Mesodermal cell (in vitro differentiated cells): ENCODE data around the gene PPP3CA.

ENCODE experiments used
- H3K27ac ChIP-seq: 2 replicates; pipeline ENCODE4 v1.7.0; 2013; ENCODE audit warnings: mild to moderate bottlenecking, low read depth, low read length, moderate library complexity; ENCODE audit not compliant: severe bottlenecking
- H3K36me3 ChIP-seq: 2 replicates; pipeline ENCODE4 v1.7.1; 2013; ENCODE audit warnings: mild to moderate bottlenecking, low read length, moderate library complexity; ENCODE audit not compliant: control insufficient read depth, insufficient read depth
- H3K4me1 ChIP-seq: one replicate; pipeline ENCODE4 v1.7.1; 2013; ENCODE audit warnings: mild to moderate bottlenecking, low read length; ENCODE audit not compliant: insufficient read depth, control insufficient read depth, poor library complexity, severe bottlenecking
- H3K4me3 ChIP-seq: 2 replicates; pipeline ENCODE4 v1.7.0; 2013; ENCODE audit warnings: low read length, control low read depth, mild to moderate bottlenecking; ENCODE audit not compliant: insufficient read depth, poor library complexity, severe bottlenecking; ENCODE audit errors: extremely low read depth
- H3K9me3 ChIP-seq: 2 replicates; pipeline ENCODE4 v1.7.1; 2013; ENCODE audit warnings: mild to moderate bottlenecking, low read length, moderate library complexity; ENCODE audit not compliant: control insufficient read depth
- WGBS, 2 experiments: methylation state at CpG; one replicate each; pipeline ENCODE4 v1.1.5; 2013; ENCODE audit warnings: missing lambda C conversion rate in 2 of 2; ENCODE audit not compliant: insufficient coverage in 2 of 2; 5-methylcytosine and 5-hydroxymethylcytosine counted together

Gene PPP3CA

GRCh38 chr4:101274888-101275752 is 72.2 kb downstream of the PPP3CA start:
- Histone ChIP-seq H3K9me3 (no peaks in the 10 kb centered on the region), H3K4me1 (peaks cover 3% of the 10 kb centered on the region), H3K4me3 (no peak overlapping the region), H3K36me3 (no peaks in the 10 kb centered on the region), H3K27ac (no peak overlapping the region)
- WGBS, 2 experiments = 91 to 96% methylated on average over 7 of the region's 7 CpGs

DNA sequence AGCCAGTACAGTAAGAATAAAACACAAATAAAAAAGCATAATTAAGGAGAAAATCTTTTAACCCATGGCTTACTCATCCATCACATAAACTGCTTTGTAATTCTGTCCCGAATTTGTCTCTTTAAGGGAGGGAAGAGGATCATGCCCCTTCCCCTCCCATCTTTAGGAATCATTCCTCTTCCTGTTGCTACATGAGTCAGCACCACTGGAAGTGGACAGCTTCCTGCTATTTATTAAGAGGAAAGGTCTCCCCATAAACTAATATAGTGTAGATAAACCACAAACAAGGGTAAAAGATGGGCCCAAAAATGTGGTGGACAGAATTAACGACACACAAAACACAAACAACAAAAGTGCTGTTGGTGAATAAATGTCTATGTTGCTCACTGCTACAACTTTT is 75.8 kb downstream of the PPP3CA start:
- H3K36me3 ChIP-seq = no peaks in the 10 kb centered on the region

GRCh38 chr4:101269682-101270081 is 77.6 kb downstream of the PPP3CA start:
- Histone ChIP-seq H3K27ac (no peak overlapping the region), H3K9me3 (no peaks in the 10 kb centered on the region), H3K4me1 (no peaks in the 10 kb centered on the region), H3K4me3 (no peak overlapping the region), H3K36me3 (no peaks in the 10 kb centered on the region)
- 89% methylated on average over 1 of the region's 1 CpG; no CpG with 5 or more reads in 1 of the 2 experiments for WGBS, 2 experiments

More for the DNA sequence above, 75.8 kb downstream of the PPP3CA start:
- Histone ChIP-seq H3K4me3 (no peak overlapping the region), H3K4me1 (no peaks in the 10 kb centered on the region), H3K9me3 (no peaks in the 10 kb centered on the region), H3K27ac (no peak overlapping the region)
- 33 to 100% methylated on average over 1 of the region's 2 CpGs for WGBS, 2 experiments

DNA sequence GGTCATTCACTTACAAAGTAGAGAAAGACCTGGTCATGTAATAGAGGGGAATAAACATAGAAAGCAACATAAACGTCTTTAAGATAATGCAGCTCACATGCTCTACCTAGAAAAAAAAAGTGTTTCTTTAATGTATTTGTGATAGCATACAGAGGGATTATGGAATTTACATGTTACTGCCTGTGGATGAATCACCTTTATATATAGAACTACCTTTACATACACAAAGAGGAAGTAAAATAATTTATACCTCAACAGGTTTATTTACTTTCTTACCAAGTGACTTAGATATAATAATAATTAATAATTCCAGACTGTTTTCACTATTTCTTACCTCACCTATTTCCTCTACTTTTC is 81.5 kb downstream of the PPP3CA start:
- H3K36me3 ChIP-seq = no peaks in the 10 kb centered on the region
- no peaks in the 10 kb centered on the region for H3K4me1 ChIP-seq
- WGBS, 2 experiments = no CpG with 5 or more reads among the region's 1 CpG
- H3K27ac ChIP-seq = no peak overlapping the region
- no peaks in the 10 kb centered on the region for H3K9me3 ChIP-seq
- H3K4me3 ChIP-seq = no peak overlapping the region

DNA sequence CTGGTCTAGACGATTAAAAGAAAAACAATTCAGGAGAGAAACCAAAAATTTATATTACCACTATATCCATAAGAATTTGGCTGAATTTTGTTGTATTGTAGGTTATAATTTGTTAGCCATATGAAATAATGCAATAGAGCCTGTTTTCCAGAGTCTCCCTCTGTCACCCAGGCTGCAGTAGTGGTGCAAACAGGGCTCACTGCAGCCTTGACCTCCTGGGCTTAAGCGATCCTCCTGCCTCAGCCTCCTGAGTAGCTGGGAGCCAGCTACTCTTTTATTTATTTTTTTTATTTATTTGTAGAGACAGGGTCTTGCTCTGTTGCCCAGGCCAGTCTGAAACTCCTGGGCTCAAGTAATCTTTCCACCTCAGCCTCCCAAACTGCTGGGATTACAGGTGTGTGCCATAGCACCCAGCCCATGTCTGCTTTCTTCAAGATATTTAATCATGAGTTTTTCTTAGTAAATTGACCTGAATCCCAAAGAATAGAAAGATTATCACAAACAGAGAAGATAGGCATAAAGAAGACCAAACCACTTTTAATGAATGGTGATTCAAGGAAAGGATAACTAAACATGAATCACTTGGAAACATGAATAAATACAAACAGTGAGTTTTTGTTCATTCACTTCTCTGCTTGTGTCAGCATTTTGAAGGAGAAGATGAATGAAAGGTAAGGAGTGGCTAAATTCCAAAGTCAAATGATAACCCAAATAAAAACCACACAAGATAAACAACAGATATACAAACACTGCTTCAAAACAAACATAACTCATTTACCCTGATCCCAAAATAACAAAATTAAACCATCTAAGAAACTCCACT is 82.1 kb downstream of the PPP3CA start:
- H3K4me3 ChIP-seq = no peak overlapping the region

DNA sequence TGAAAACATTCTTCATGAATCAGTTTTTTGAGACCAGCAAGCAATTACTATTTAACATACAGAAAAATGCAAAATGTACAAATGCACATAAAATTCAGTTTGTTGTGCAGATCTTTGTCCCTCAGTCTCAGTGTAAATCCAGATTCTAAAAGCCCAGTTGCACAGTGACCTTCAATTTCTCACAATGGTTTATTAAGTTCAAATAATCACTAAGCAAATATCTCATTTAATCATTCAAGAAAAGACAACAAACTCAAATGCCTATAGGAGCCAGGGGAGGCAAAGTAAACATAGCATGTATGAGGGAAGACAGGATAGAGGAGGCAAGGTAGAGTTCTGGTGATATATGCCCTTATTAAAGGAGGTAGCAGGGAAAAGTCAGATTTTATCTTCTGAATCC is 82.8 kb downstream of the PPP3CA start:
- Histone ChIP-seq H3K4me3 (no peak overlapping the region), H3K36me3 (no peaks in the 10 kb centered on the region), H3K27ac (no peak overlapping the region), H3K9me3 (no peaks in the 10 kb centered on the region), H3K4me1 (no peaks in the 10 kb centered on the region)

More for the DNA sequence above, 82.1 kb downstream of the PPP3CA start:
- no peaks in the 10 kb centered on the region for H3K36me3 ChIP-seq
- no peaks in the 10 kb centered on the region for H3K9me3 ChIP-seq
- WGBS, 2 experiments = no CpG with 5 or more reads among the region's 2 CpGs
- H3K4me1 ChIP-seq = no peaks in the 10 kb centered on the region
- no peak overlapping the region for H3K27ac ChIP-seq

- H3K36me3 ChIP-seq = no peaks in the 10 kb centered on the region
- no peaks in the 10 kb centered on the region for H3K9me3 ChIP-seq
Observed at GRCh38 chr4:101262683-101263082, 84.6 kb downstream of the PPP3CA start.

GRCh38 chr4:101259876-101260275 is 87.5 kb downstream of the PPP3CA start:
- no peak overlapping the region for H3K4me3 ChIP-seq
- no peaks in the 10 kb centered on the region for H3K4me1 ChIP-seq
- no peaks in the 10 kb centered on the region for H3K9me3 ChIP-seq
- 92 to 96% methylated on average over 3 of the region's 4 CpGs for WGBS, 2 experiments
- H3K36me3 ChIP-seq = no peaks in the 10 kb centered on the region
- no peak overlapping the region for H3K27ac ChIP-seq

More at GRCh38 chr4:101262683-101263082, 84.6 kb downstream of the PPP3CA start:
- Histone ChIP-seq H3K4me3 (no peak overlapping the region), H3K4me1 (no peaks in the 10 kb centered on the region), H3K27ac (no peak overlapping the region)

DNA sequence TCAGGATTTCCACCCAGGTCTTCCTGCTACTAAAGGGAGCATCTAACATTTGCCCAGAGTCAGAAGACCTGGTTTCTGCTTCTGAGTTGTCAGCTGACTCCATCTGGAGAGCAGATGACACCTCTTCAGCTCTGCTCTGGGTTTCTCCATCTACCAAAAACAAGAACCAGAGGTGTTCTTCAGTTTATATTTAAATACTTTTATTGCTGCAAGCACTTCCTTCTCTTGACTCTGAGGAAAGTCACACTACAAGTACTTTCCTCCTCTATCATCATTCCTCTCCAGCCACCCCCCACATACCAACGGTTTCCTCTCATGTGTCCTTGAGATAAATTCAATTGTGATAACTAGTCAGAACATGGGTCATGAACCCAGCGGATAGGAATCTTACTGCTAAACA is 88.4 kb downstream of the PPP3CA start:
- WGBS, 2 experiments = 69 to 100% methylated on average over 1 to 2 of the region's 2 CpGs
- H3K9me3 ChIP-seq = no peaks in the 10 kb centered on the region
- H3K4me1 ChIP-seq = no peaks in the 10 kb centered on the region
- H3K4me3 ChIP-seq = no peak overlapping the region
- no peak overlapping the region for H3K27ac ChIP-seq
- H3K36me3 ChIP-seq = no peaks in the 10 kb centered on the region

DNA sequence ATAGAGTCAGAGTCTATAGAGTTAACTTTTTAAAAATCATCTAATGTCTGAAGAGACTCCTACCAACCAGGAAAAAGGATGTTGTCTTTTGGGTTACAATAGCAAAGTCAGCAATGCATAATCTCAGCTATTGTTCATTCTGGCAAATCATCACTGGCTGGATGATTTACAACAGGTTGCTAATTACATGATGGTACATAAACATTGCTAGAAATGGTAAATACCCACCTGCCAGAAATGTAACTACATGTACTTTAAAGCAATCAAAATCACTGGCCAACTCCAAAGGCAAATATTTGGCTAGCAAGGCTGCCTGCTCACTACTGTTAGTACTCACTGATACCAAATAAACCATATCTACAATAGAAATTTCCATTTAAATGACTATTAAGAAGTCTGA is 91.1 kb downstream of the PPP3CA start:
- H3K36me3 ChIP-seq = no peaks in the 10 kb centered on the region
- H3K9me3 ChIP-seq = no peaks in the 10 kb centered on the region
- no peak overlapping the region for H3K27ac ChIP-seq
- H3K4me1 ChIP-seq = no peaks in the 10 kb centered on the region
- no peak overlapping the region for H3K4me3 ChIP-seq

DNA sequence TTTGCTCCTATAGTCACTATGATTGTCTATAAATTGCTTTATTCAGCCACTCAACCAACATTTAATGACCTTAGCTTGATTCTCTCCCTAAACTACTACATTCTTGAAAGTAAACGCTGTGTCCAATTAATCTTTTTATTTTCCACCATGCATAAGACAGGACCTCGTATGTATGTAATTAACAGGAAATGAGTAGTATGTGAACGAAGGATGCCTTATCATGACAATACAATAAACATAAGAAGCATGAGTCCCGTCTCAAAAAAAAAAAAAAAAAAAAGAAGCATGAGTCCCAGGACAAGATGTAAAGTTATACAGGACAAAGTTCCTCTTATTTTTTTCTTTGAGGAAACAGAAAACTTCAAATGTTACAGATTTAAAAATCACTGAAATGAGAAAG is 92.5 kb downstream of the PPP3CA start:
- no peaks in the 10 kb centered on the region for H3K36me3 ChIP-seq
- no CpG with 5 or more reads among the region's 4 CpGs for WGBS, 2 experiments
- no peaks in the 10 kb centered on the region for H3K4me1 ChIP-seq
- no peak overlapping the region for H3K4me3 ChIP-seq
- H3K9me3 ChIP-seq = no peaks in the 10 kb centered on the region
- H3K27ac ChIP-seq = no peak overlapping the region
